Liver (tissue), 9 donors: ENCODE results near the gene FANCL. TPM values are rescaled to one million over a fixed set of nuclear protein-coding genes. Genes with fewer than 3 reads are reported as not detected.

Experiments
- DNase-seq: peaks from one replicate; pipeline ENCODE4 v3.0.0-alpha.2; 2017; ENCODE audit warnings: low spot score
- H3K27ac ChIP-seq, 2 donors: one replicate each; pipeline ENCODE4 v1.7.0; 2013; ENCODE audit warnings: inconsistent platforms in 2 of 2, low read length in 2 of 2, control low read depth in 1 of 2, low read depth in 1 of 2, mild to moderate bottlenecking in 1 of 2
- H3K27me3 ChIP-seq, 4 donors: one replicate each; pipeline versions ENCODE4 v1.6.1 to v1.7.0; 2013; ENCODE audit warnings: low read length in 3 of 4, inconsistent platforms in 1 of 4, mild to moderate bottlenecking in 1 of 4, moderate library complexity in 1 of 4; ENCODE audit not compliant: control insufficient read depth in 4 of 4, insufficient read depth in 4 of 4
- H3K36me3 ChIP-seq, 4 donors: one replicate each; pipeline versions ENCODE4 v1.6.1 to v1.7.0; 2013; ENCODE audit warnings: low read length in 3 of 4, mild to moderate bottlenecking in 3 of 4, low read depth in 1 of 4, moderate library complexity in 1 of 4; ENCODE audit not compliant: control insufficient read depth in 4 of 4, insufficient read depth in 3 of 4
- H3K4me1 ChIP-seq, 4 donors: one replicate each; pipeline versions ENCODE4 v1.6.1 to v1.7.0; 2013; ENCODE audit warnings: low read length in 3 of 4, mild to moderate bottlenecking in 3 of 4, moderate library complexity in 1 of 4; ENCODE audit not compliant: control insufficient read depth in 4 of 4, insufficient read depth in 4 of 4
- H3K4me3 ChIP-seq, 3 donors: one replicate each; pipeline versions ENCODE4 v1.6.1 to v1.7.0; 2013; ENCODE audit warnings: low read length in 3 of 3, control low read depth in 1 of 3, low read depth in 1 of 3, mild to moderate bottlenecking in 1 of 3
- H3K9ac ChIP-seq, 2 donors: one replicate each; pipeline ENCODE4 v1.7.0; 2013; ENCODE audit warnings: low read length in 2 of 2, mild to moderate bottlenecking in 2 of 2, moderate library complexity in 2 of 2, control low read depth in 1 of 2, low read depth in 1 of 2
- H3K9me3 ChIP-seq, 4 donors: one replicate each; pipeline versions ENCODE4 v1.6.1 to v1.7.0; 2013; ENCODE audit warnings: low read length in 3 of 4; ENCODE audit not compliant: control insufficient read depth in 4 of 4
- EGR1 ChIP-seq, 2 donors: IDR thresholded peaks; 2 replicates each; pipeline ENCODE4 v1.6.1; 2016 to 2018; ENCODE audit warnings: antibody characterized with exemption in 2 of 2, low read depth in 2 of 2
- FOXA1 ChIP-seq: IDR thresholded peaks from 2 replicates; pipeline ENCODE4 v1.6.1; 2016; ENCODE audit warnings: antibody characterized with exemption
- FOXA2 ChIP-seq: IDR thresholded peaks from 2 replicates; pipeline ENCODE4 v1.6.1; 2016; ENCODE audit warnings: antibody characterized with exemption
- HNF4A ChIP-seq, 2 donors: conservative IDR thresholded peaks; 2 replicates each; pipeline ENCODE4 v1.6.1; 2016; ENCODE audit warnings: antibody characterized with exemption in 2 of 2, mild to moderate bottlenecking in 2 of 2
- HNF4G ChIP-seq: IDR thresholded peaks from 2 replicates; pipeline ENCODE4 v1.6.1; 2016; ENCODE audit warnings: antibody characterized with exemption
- NR2F2 ChIP-seq: IDR thresholded peaks from 2 replicates; pipeline ENCODE4 v1.6.1; 2016; ENCODE audit warnings: antibody characterized with exemption
- RAD21 ChIP-seq, 2 donors: IDR thresholded peaks; 2 replicates each; pipeline ENCODE4 v1.6.1; 2016; ENCODE audit warnings: antibody characterized with exemption in 2 of 2, mild to moderate bottlenecking in 2 of 2
- RXRA ChIP-seq, 2 donors: IDR thresholded peaks; 2 replicates each; pipeline ENCODE4 v1.6.1; 2017 to 2018; ENCODE audit warnings: antibody characterized with exemption in 2 of 2, mild to moderate bottlenecking in 1 of 2
- TAF1 ChIP-seq: conservative IDR thresholded peaks from 2 replicates; pipeline ENCODE4 v1.6.1; 2016; ENCODE audit warnings: antibody characterized with exemption, mild to moderate bottlenecking
- WGBS: extraction: QIAGEN DNeasy Blood & Tissue Kit; methylation state at CpG from one replicate; pipeline ENCODE4 v1.1.7; 2013; 5-methylcytosine and 5-hydroxymethylcytosine counted together
- polyA plus RNA-seq, 2 donors: library from polyadenylated mRNA; stranded (reverse) in 1 of 2; unstranded in 1 of 2; fragments of 200-250 nt in 1 of 2; fragments of >200 nt in 1 of 2; fragmentation: Nextera tagmentation in 1 of 2; extraction: Ambion mirVana in 1 of 2; gene quantifications; one replicate each; pipeline versions ENCODE4 v1.2.1 to v1.2.3, GENCODE V29; 2013 to 2015
- total RNA-seq, 2 donors: library from RNA; depleted of rRNA; stranded (reverse); fragments of >200 nt; gene quantifications; one replicate each; pipeline ENCODE4 v1.2.3, GENCODE V29; 2014
- TF ChIP-seq, protein P1 (sequence below): IDR thresholded peaks from 2 replicates; pipeline ENCODE4 v1.6.1; 2016; ENCODE audit warnings: antibody characterized with exemption
- TF ChIP-seq, protein P2 (sequence below): IDR thresholded peaks from 2 replicates; pipeline ENCODE4 v1.6.1; 2016; ENCODE audit warnings: antibody characterized with exemption, mild to moderate bottlenecking
- TF ChIP-seq, protein P3 (sequence below): IDR thresholded peaks from 2 replicates; pipeline ENCODE4 v1.6.1; 2016; ENCODE audit warnings: antibody characterized with exemption
- TF ChIP-seq, protein P4 (sequence below): fragments of 150-350 bp; IDR thresholded peaks from 2 replicates; pipeline ENCODE4 v1.5.1; 2017; ENCODE audit warnings: improper control_type of control experiment, low read depth, low read length; ENCODE audit not compliant: missing input control
- donor health status: healthy.
- donor health status: healthy.
- donor health status: healthy.
- donor health status: healthy.
- donor health status: healthy.

FANCL gene
- total and polyA plus RNA-seq, 4 donors, result 4.2 to 26.1 (median 16.4) TPM

DNA sequence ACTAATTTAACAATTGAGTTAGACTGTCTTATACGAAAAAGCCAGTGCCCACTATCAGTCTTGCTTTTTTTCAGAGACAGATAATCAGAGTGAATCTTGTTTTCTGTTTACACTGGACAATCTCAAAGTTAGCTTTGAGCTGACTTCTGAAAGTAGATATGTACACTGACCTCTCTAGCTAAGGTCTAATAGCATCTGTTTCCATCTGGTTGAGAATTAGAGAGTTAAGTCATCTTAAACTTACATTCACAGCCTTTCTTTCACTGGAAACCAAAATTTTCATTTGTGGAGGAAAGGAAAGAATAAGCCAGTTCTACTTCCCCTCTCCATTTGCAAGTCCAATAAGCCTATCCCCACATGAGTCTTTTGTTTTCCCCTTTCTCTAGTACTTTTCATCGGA lies 105.3 kb downstream of the FANCL start:
- DNase-seq, result no peak
- Histone ChIP-seq H3K27ac (no peak overlapping the region), H3K9ac (no peak overlapping the region), H3K4me1 (no peaks in the 10 kb centered on the region), H3K4me3 (no peak overlapping the region), H3K36me3 (peaks cover 0 to 4% (median 2%) of the 10 kb centered on the region in 4 donors), H3K27me3 (no peaks in the 10 kb centered on the region), H3K9me3 (no peaks in the 10 kb centered on the region)
- TF ChIP-seq RXRA (IDR thresholded peaks at IDR 0.05) (no peak), FOXA2 (no peak), RAD21 (IDR thresholded peaks at IDR 0.05) (no peak), HNF4G (no peak), HNF4A (conservative IDR thresholded peaks at IDR 0.05) (no peak), TAF1 (no peak), FOXA1 (no peak), EGR1 (IDR thresholded peaks at IDR 0.05; ENCODE audit: low read depth in 2 of 2) (no peak)
- TF ChIP-seq, protein P1, sequence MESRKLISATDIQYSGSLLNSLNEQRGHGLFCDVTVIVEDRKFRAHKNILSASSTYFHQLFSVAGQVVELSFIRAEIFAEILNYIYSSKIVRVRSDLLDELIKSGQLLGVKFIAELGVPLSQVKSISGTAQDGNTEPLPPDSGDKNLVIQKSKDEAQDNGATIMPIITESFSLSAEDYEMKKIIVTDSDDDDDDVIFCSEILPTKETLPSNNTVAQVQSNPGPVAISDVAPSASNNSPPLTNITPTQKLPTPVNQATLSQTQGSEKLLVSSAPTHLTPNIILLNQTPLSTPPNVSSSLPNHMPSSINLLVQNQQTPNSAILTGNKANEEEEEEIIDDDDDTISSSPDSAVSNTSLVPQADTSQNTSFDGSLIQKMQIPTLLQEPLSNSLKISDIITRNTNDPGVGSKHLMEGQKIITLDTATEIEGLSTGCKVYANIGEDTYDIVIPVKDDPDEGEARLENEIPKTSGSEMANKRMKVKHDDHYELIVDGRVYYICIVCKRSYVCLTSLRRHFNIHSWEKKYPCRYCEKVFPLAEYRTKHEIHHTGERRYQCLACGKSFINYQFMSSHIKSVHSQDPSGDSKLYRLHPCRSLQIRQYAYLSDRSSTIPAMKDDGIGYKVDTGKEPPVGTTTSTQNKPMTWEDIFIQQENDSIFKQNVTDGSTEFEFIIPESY, result no peak
- 78% methylated on average over 2 of the region's 2 CpGs for WGBS

DNA sequence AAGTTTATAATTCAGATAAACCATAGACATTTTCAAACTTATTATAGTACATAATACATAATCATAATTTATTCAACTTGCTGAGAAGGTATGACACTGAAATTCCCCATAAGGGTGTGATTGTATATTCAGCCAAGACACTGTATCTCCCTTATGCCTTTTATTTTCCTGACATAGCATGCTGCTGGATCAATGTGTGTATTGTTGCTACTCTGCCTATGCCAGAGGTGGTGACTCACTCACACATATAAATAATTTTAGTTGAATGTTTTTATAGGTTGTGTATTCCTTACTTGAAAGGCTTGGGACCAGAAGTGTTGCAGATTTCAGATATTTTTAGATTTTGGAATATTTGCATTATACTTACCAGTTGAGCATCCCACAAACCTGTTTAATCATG lies 107.7 kb downstream of the FANCL start:
- Histone ChIP-seq H3K36me3 (peaks cover 0 to 2% (median 0%) of the 10 kb centered on the region in 4 donors), H3K4me3 (no peak overlapping the region), H3K27ac (no peak overlapping the region), H3K27me3 (no peaks in the 10 kb centered on the region), H3K9ac (no peak overlapping the region), H3K4me1 (no peaks in the 10 kb centered on the region), H3K9me3 (no peaks in the 10 kb centered on the region)
- DNase-seq, result no peak
- TF ChIP-seq NR2F2 (no peak), RXRA (IDR thresholded peaks at IDR 0.05) (no peak), FOXA2 (no peak), RAD21 (IDR thresholded peaks at IDR 0.05) (no peak), FOXA1 (no peak), HNF4A (conservative IDR thresholded peaks at IDR 0.05) (no peak), HNF4G (no peak)
- TF ChIP-seq, protein P2, sequence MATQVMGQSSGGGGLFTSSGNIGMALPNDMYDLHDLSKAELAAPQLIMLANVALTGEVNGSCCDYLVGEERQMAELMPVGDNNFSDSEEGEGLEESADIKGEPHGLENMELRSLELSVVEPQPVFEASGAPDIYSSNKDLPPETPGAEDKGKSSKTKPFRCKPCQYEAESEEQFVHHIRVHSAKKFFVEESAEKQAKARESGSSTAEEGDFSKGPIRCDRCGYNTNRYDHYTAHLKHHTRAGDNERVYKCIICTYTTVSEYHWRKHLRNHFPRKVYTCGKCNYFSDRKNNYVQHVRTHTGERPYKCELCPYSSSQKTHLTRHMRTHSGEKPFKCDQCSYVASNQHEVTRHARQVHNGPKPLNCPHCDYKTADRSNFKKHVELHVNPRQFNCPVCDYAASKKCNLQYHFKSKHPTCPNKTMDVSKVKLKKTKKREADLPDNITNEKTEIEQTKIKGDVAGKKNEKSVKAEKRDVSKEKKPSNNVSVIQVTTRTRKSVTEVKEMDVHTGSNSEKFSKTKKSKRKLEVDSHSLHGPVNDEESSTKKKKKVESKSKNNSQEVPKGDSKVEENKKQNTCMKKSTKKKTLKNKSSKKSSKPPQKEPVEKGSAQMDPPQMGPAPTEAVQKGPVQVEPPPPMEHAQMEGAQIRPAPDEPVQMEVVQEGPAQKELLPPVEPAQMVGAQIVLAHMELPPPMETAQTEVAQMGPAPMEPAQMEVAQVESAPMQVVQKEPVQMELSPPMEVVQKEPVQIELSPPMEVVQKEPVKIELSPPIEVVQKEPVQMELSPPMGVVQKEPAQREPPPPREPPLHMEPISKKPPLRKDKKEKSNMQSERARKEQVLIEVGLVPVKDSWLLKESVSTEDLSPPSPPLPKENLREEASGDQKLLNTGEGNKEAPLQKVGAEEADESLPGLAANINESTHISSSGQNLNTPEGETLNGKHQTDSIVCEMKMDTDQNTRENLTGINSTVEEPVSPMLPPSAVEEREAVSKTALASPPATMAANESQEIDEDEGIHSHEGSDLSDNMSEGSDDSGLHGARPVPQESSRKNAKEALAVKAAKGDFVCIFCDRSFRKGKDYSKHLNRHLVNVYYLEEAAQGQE, result no peak
- TF ChIP-seq, protein P3, sequence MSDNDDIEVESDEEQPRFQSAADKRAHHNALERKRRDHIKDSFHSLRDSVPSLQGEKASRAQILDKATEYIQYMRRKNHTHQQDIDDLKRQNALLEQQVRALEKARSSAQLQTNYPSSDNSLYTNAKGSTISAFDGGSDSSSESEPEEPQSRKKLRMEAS, result no peak
- TF ChIP-seq, protein P4, sequence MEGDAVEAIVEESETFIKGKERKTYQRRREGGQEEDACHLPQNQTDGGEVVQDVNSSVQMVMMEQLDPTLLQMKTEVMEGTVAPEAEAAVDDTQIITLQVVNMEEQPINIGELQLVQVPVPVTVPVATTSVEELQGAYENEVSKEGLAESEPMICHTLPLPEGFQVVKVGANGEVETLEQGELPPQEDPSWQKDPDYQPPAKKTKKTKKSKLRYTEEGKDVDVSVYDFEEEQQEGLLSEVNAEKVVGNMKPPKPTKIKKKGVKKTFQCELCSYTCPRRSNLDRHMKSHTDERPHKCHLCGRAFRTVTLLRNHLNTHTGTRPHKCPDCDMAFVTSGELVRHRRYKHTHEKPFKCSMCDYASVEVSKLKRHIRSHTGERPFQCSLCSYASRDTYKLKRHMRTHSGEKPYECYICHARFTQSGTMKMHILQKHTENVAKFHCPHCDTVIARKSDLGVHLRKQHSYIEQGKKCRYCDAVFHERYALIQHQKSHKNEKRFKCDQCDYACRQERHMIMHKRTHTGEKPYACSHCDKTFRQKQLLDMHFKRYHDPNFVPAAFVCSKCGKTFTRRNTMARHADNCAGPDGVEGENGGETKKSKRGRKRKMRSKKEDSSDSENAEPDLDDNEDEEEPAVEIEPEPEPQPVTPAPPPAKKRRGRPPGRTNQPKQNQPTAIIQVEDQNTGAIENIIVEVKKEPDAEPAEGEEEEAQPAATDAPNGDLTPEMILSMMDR, result no peak
